IPS-18c (cell line): Measurements from ENCODE around the gene SMIM43.
"Not testable (repeated sequence)": the region's sequence is repeated elsewhere in the genome, so short reads cannot be mapped to it uniquely, and the experiment has no call there.

Experiments used
- H3K4me3 ChIP-seq: 2 replicates; pipeline ENCODE4 v1.7.0; 2013; ENCODE audit warnings: low read depth, mild to moderate bottlenecking, low read length, moderate library complexity; ENCODE audit not compliant: insufficient read depth
- H3K9me3 ChIP-seq: one replicate; pipeline ENCODE4 v1.6.1; 2013; ENCODE audit warnings: mild to moderate bottlenecking, low read length, moderate library complexity; ENCODE audit not compliant: control insufficient read depth, insufficient read depth

Gene SMIM43

GRCh38 chr4:121786221-121786620 is 21.3 kb upstream of the SMIM43 start:
- Histone ChIP-seq H3K4me3 (no peak overlapping the region), H3K9me3 (peaks cover 2% of the 10 kb centered on the region)

- H3K4me3 ChIP-seq: no peak overlapping the region
- peaks cover 2% of the 10 kb centered on the region for H3K9me3 ChIP-seq
These were observed 20.5 kb upstream of the SMIM43 start for GRCh38 chr4:121785479-121785878.

- Histone ChIP-seq H3K9me3 (peaks cover 2% of the 10 kb centered on the region), H3K4me3 (no peak overlapping the region)
These were observed 20.0 kb upstream of the SMIM43 start for GRCh38 chr4:121784975-121785374.

GRCh38 chr4:121784401-121784800 is 19.4 kb upstream of the SMIM43 start:
- Histone ChIP-seq H3K9me3 (peaks cover 2% of the 10 kb centered on the region), H3K4me3 (no peak overlapping the region)

GRCh38 chr4:121783210-121783609 is 18.2 kb upstream of the SMIM43 start:
- Histone ChIP-seq H3K9me3 (no peaks in the 10 kb centered on the region), H3K4me3 (no peak overlapping the region)

DNA sequence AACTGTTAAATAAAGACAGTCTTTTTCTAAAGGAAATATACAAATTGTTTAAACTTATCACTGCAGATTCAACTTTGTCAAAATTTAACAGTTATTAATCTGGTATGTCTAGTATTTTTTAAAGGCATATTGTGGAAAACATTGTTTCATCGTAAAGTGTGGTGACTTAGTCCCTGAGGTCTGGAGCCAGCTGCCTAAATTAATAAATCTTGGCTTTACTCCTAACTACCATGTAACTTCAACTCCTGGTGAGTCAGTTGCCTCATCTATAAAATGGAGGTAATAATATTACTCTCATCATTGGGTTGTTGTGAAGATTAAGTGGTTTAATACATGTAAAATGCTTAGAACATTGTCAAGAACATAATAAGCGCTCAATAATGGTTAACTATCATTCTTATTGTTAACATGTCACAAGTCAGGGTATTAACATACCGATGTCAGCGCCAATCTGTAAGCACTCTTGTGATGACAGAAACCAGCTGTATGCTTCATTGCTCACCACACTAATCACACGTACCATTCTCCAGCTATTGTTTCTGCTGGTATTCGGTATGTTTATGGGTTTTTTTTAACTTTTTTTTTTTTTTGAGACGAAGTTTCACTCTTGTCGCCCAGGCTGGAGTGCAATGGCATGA is 14.1 kb upstream of the SMIM43 start:
- H3K4me3 ChIP-seq: no peak overlapping the region
- H3K9me3 ChIP-seq: no peaks in the 10 kb centered on the region

- Histone ChIP-seq H3K9me3 (no peaks in the 10 kb centered on the region), H3K4me3 (no peak overlapping the region)
These were observed 12.7 kb upstream of the SMIM43 start for GRCh38 chr4:121777625-121778024.

DNA sequence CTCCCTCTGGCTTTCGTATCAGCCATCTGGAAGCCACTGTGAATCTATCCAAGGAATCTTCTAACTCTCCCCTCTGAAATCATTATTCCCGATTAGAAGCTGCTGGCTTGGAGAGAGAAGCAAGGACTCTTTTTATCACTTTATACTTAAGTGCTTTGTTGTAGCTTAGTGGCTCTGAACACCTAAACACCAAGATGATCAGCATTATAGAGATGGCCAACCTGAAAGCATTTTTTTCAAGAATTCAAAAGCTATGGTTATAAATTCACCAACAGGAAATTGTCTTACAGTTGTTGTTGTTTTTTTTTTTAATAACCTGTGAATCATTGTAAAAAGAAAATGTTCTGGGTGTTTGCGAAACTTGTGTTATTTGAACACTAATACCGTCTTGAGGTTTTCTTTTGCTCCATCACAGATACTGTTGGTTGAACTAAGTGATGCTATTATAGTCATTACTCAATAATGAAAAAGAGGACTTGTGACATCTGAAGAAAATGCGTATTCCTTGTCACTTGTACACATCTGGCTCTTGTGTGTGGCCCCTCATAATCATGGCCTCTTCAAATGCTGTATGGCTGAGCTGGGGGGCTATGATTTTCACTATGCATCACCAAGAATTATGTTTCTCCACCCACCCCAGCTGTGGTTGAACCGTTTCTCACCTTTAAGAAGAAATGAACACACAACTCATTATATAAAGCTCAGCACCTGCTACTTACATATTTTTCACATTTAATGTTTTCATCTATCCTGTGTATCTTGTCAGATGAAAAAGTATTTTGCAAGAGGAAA is 11.8 kb upstream of the SMIM43 start:
- Histone ChIP-seq H3K4me3 (no peak overlapping the region), H3K9me3 (no peaks in the 10 kb centered on the region)

DNA sequence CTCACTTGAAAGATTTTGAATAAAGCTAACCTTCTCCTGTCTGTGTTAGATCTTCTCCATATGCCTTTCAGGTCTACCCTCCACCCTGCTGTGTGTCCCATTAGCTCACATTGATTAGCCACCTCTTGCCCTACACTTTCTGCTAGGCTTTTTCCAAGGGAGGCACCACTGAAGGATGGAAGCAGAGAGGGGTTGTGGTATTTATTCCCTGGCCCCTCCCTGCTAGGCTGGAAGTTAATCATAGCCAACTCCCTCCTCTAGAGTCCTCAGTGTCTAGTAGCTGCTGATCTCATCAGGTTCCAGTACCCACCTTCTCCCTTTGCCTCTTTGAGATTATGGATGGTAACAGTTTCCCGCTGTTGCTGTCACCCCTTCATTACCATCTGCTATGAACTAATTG is 8.9 kb upstream of the SMIM43 start:
- no peaks in the 10 kb centered on the region for H3K9me3 ChIP-seq
- H3K4me3 ChIP-seq: no peak overlapping the region

GRCh38 chr4:121771869-121772268 is 6.9 kb upstream of the SMIM43 start:
- H3K4me3 ChIP-seq: no peak overlapping the region
- no peaks in the 10 kb centered on the region for H3K9me3 ChIP-seq

GRCh38 chr4:121769341-121769740 is 4.4 kb upstream of the SMIM43 start:
- H3K4me3 ChIP-seq: no peak overlapping the region
- H3K9me3 ChIP-seq: no peaks in the 10 kb centered on the region

DNA sequence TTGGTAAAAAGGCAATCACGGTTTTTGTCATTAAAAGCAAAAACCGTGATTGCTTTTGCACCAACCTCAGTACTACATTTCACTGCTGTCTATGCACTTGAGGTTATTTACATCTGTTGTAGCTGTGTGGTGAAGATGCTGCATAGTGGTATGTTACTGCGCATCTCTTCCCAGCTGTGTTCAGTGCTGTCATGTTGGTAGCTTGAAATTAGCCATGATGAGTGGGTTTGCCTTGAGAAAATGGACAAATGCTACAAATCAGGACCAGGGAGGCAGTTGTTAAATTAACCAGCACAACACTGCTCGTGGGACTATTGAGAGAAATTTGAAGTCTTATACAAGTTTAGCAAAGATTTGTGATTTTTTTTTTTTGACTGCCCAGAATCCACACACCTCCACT is 2.2 kb upstream of the SMIM43 start:
- Histone ChIP-seq H3K9me3 (no peaks in the 10 kb centered on the region), H3K4me3 (no peak overlapping the region)

GRCh38 chr4:121765971-121766538 is 1.1 kb upstream of the SMIM43 start:
- Histone ChIP-seq H3K9me3 (no peaks in the 10 kb centered on the region), H3K4me3 (no peak overlapping the region)

- H3K9me3 ChIP-seq: no peaks in the 10 kb centered on the region
- H3K4me3 ChIP-seq: peak overlapping the region; percentile 55
These were observed 373 bp upstream of the SMIM43 start for GRCh38 chr4:121765368-121765705.

DNA sequence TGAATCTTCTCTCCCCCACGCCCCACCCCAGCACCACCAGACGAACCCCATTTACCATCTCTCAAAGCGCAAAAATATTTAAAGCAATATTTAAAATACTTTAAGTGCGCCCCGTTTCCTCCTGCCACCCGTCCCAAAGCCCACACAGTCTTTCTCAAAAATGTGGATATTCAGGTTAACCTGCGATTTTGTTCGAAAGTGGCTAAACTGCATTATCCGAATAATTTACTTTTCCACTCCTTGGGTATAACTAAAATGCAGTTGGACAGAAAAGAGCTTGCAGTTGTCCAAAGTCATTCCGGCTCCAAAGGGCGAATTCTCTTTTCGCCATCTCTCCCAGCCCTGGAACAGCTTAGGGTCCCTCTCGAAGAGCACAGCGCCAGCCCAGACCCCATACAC is 662 bp downstream of the SMIM43 start:
- Histone ChIP-seq H3K9me3 (no peaks in the 10 kb centered on the region), H3K4me3 (peak overlapping the region; percentile 55)

DNA sequence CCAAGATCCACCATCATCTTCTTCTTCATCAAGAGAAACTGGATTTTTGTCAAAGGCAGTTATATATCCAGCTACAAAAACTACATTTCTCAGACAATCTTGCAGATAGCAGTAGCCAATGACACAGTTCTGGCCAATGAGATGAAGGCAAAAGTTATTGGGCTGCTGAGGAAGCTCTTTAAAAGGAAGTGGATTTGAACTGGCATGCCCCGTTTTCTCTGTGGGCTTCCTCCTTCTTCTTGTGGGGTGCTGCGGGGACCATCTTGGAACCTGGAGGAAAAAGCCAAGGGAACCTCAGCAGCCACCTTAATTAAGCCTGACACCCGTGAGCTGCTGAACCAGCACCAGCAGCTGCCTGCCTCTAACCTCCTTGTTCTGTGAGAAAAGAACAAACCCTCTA is 4.8 kb downstream of the SMIM43 start:
- H3K4me3 ChIP-seq: no peak overlapping the region
- no peaks in the 10 kb centered on the region for H3K9me3 ChIP-seq

DNA sequence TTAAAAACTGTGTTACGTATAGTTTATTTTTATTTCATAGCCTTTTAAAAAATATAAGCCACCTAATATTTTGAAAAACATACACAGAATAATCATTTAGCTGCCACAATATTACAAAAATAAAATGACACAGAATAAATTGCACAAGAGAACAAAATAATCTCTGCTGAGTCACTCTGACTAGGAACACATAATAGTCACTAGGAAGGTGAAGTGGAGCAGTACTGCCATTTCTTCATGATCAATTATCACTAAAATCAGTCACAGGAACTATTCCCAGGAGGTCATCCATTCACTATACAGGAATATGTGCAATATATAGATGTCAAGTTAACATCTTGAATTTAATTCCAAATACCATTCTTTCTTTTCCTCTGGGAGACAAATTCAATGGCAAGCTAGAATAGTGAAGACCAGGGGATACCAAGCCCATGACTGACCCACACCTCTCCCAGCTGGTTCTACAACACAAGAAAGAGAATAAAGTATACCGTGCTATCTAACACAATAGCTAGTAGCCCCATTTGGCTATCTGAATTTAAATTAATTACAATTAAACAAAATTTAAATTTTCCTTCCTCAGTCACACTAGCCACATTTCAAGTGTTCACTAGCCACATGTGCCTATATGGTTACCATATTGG is 5.9 kb downstream of the SMIM43 start:
- H3K9me3 ChIP-seq: no peaks in the 10 kb centered on the region
- H3K4me3 ChIP-seq: no peak overlapping the region

DNA sequence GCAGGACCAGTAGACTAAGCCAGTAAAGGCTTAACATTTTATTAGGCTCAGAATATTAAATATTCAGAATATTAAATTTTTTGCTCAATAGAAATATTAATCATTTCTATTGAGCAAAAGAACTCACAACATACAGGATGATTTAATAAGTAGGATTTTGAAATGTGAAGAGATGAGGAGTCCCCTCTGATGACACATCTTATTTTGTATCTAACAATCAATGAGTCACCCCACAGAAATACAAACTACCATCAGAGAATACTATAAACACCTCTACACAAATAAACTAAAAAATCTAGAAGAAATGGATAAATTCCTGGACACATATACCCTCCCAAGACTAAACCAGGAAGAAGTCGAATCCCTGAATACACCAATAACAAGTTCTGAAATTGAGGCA is 12.8 kb downstream of the SMIM43 start:
- H3K4me3 ChIP-seq, H3K9me3 ChIP-seq: not testable (repeated sequence)
